OCI-LY3 (cell line): Measurements from ENCODE around the gene TTC28.

Source experiments
- CTCF ChIP-seq: fragments of 200-600, 300-600 bp; sonication (generic); IDR thresholded peaks from 2 replicates; pipeline ENCODE4 v1.5.1; 2014; ENCODE audit warnings: antibody characterized with exemption, low read length, low read depth
- EZH2phosphoT487 ChIP-seq: fragments of 200-600 bp; shearing (Covaris generic); IDR thresholded peaks from 2 replicates; pipeline ENCODE4 v1.6.1; 2018; ENCODE audit warnings: antibody characterized with exemption, mixed run types, low read depth

GRCh38 chr22:28728621-28729313 is 49.1 kb upstream of the TTC28 start:
- TF ChIP-seq CTCF (no peak), EZH2phosphoT487 (no peak)
